Measurements from ENCODE around the gene SGCG. TPM values are rescaled to one million over a fixed set of nuclear protein-coding genes. Genes with fewer than 3 reads are reported as not detected.
"Not testable (repeated sequence)": the region's sequence is repeated elsewhere in the genome, so short reads cannot be mapped to it uniquely, and the experiment has no call there.

SGCG gene
- total and polyA plus RNA-seq, 3 experiments from 2014 or later: not detected

GRCh38 chr13:23243066-23243465 lies 62.3 kb downstream of the SGCG start:
- CTCF ChIA-PET: no interaction called here
- Histone ChIP-seq H3K4me3 (ENCODE audit: low read length) (no peak overlapping the region), H3K27me3 (ENCODE audit: insufficient read depth, low read length, poor library complexity, severe bottlenecking) (no peaks in the 10 kb centered on the region), H3K36me3 (ENCODE audit: insufficient read depth, low read length) (no peaks in the 10 kb centered on the region), H3K9me3 (ENCODE audit: low read length) (no peaks in the 10 kb centered on the region), H3K4me1 (ENCODE audit: insufficient read depth, low read length) (no peaks in the 10 kb centered on the region), H3K27ac (ENCODE audit: low read depth, low read length) (no peak overlapping the region)
- POLR2A ChIA-PET: no interaction called here
- H3K9me3 Mint-ChIP-seq: no peaks in the 10 kb centered on the region
- no peak overlapping the region for H3K27ac Mint-ChIP-seq
- no peaks in the 10 kb centered on the region for H3K36me3 Mint-ChIP-seq
- peaks cover 2 to 8% of the 10 kb centered on the region in 2 donors for H3K27me3 Mint-ChIP-seq
- H3K4me1 Mint-ChIP-seq: no peaks in the 10 kb centered on the region
- no peak for DNase-seq
- H3K4me3 Mint-ChIP-seq: no peak overlapping the region

- POLR2A ChIA-PET; H3K4me1 ChIP-seq (ENCODE audit: insufficient read depth, low read length); H3K36me3 Mint-ChIP-seq; H3K27ac Mint-ChIP-seq; H3K9me3 ChIP-seq (ENCODE audit: low read length); H3K36me3 ChIP-seq (ENCODE audit: insufficient read depth, low read length); H3K27ac ChIP-seq (ENCODE audit: low read depth, low read length); H3K4me3 ChIP-seq (ENCODE audit: low read length); H3K27me3 ChIP-seq (ENCODE audit: insufficient read depth, low read length, poor library complexity, severe bottlenecking); H3K9me3 Mint-ChIP-seq; CTCF ChIA-PET; H3K4me1 Mint-ChIP-seq; DNase-seq; H3K27me3 Mint-ChIP-seq; H3K4me3 Mint-ChIP-seq: not testable (repeated sequence)
These were observed 67.6 kb downstream of the SGCG start for GRCh38 chr13:23248410-23248809.

- H3K27me3 Mint-ChIP-seq: peaks cover 9 to 35% of the 10 kb centered on the region in 2 donors
- no peak overlapping the region for H3K4me3 Mint-ChIP-seq
- H3K27ac Mint-ChIP-seq: no peak overlapping the region
- CTCF ChIA-PET: no interaction called here
- POLR2A ChIA-PET: no interaction called here
- Histone ChIP-seq H3K4me3 (ENCODE audit: low read length) (no peak overlapping the region), H3K4me1 (ENCODE audit: insufficient read depth, low read length) (no peaks in the 10 kb centered on the region), H3K27ac (ENCODE audit: low read depth, low read length) (no peak overlapping the region), H3K9me3 (ENCODE audit: low read length) (no peaks in the 10 kb centered on the region), H3K36me3 (ENCODE audit: insufficient read depth, low read length) (no peaks in the 10 kb centered on the region), H3K27me3 (ENCODE audit: insufficient read depth, low read length, poor library complexity, severe bottlenecking) (no peaks in the 10 kb centered on the region)
- DNase-seq: no peak
- H3K36me3 Mint-ChIP-seq: no peaks in the 10 kb centered on the region
- peaks cover 4 to 11% (median 6%) of the 10 kb centered on the region in 5 donors for H3K9me3 Mint-ChIP-seq
- H3K4me1 Mint-ChIP-seq: no peaks in the 10 kb centered on the region
These were observed 73.7 kb downstream of the SGCG start for GRCh38 chr13:23254506-23254905.

- no peaks in the 10 kb centered on the region for H3K36me3 ChIP-seq (ENCODE audit: insufficient read depth, low read length)
- no peak for DNase-seq
- ChIA-PET POLR2A (no interaction called here), CTCF (no interaction called here)
- peaks cover 0 to 2% (median 0%) of the 10 kb centered on the region in 5 donors for H3K9me3 Mint-ChIP-seq
- H3K4me3 Mint-ChIP-seq: no peak overlapping the region
- no peaks in the 10 kb centered on the region for H3K4me1 ChIP-seq (ENCODE audit: insufficient read depth, low read length)
- H3K27ac ChIP-seq (ENCODE audit: low read depth, low read length): no peak overlapping the region
- no peak overlapping the region for H3K27ac Mint-ChIP-seq
- H3K4me1 Mint-ChIP-seq: no peaks in the 10 kb centered on the region
- no peaks in the 10 kb centered on the region for H3K27me3 ChIP-seq (ENCODE audit: insufficient read depth, low read length, poor library complexity, severe bottlenecking)
- H3K36me3 Mint-ChIP-seq: no peaks in the 10 kb centered on the region
- no peaks in the 10 kb centered on the region for H3K9me3 ChIP-seq (ENCODE audit: low read length)
- H3K27me3 Mint-ChIP-seq: peaks cover 3 to 12% of the 10 kb centered on the region in 2 donors
- H3K4me3 ChIP-seq (ENCODE audit: low read length): no peak overlapping the region
These were observed 86.8 kb downstream of the SGCG start for GRCh38 chr13:23267571-23267970.

- Histone ChIP-seq H3K27ac (ENCODE audit: low read depth, low read length) (no peak overlapping the region), H3K4me3 (ENCODE audit: low read length) (no peak overlapping the region), H3K36me3 (ENCODE audit: insufficient read depth, low read length) (no peaks in the 10 kb centered on the region), H3K4me1 (ENCODE audit: insufficient read depth, low read length) (no peaks in the 10 kb centered on the region), H3K9me3 (ENCODE audit: low read length) (no peaks in the 10 kb centered on the region), H3K27me3 (ENCODE audit: insufficient read depth, low read length, poor library complexity, severe bottlenecking) (no peaks in the 10 kb centered on the region)
- Mint-ChIP-seq H3K4me1 (no peaks in the 10 kb centered on the region), H3K27ac (no peak overlapping the region), H3K9me3 (no peaks in the 10 kb centered on the region), H3K27me3 (peaks cover 2 to 8% of the 10 kb centered on the region in 2 donors), H3K36me3 (no peaks in the 10 kb centered on the region), H3K4me3 (no peak overlapping the region)
- ChIA-PET POLR2A (no interaction called here), CTCF (no interaction called here)
- no peak for DNase-seq
These were observed 87.7 kb downstream of the SGCG start for GRCh38 chr13:23268441-23268840.

GRCh38 chr13:23271331-23271730 lies 90.6 kb downstream of the SGCG start:
- no peaks in the 10 kb centered on the region for H3K9me3 Mint-ChIP-seq
- POLR2A ChIA-PET: no interaction called here
- no peaks in the 10 kb centered on the region for H3K9me3 ChIP-seq (ENCODE audit: low read length)

GRCh38 chr13:23273498-23273897 lies 92.7 kb downstream of the SGCG start:
- POLR2A ChIA-PET: no interaction called here

More at GRCh38 chr13:23271331-23271730, 90.6 kb downstream of the SGCG start:
- Mint-ChIP-seq H3K4me3 (no peak overlapping the region), H3K36me3 (no peaks in the 10 kb centered on the region), H3K27me3 (peaks cover 0 to 2% of the 10 kb centered on the region in 2 donors), H3K27ac (no peak overlapping the region), H3K4me1 (no peaks in the 10 kb centered on the region)
- Histone ChIP-seq H3K27me3 (ENCODE audit: insufficient read depth, low read length, poor library complexity, severe bottlenecking) (no peaks in the 10 kb centered on the region), H3K4me1 (ENCODE audit: insufficient read depth, low read length) (no peaks in the 10 kb centered on the region), H3K27ac (ENCODE audit: low read depth, low read length) (no peak overlapping the region), H3K36me3 (ENCODE audit: insufficient read depth, low read length) (no peaks in the 10 kb centered on the region), H3K4me3 (ENCODE audit: low read length) (no peak overlapping the region)
- no peak for DNase-seq
- CTCF ChIA-PET: no interaction called here

GRCh38 chr13:23279321-23279720 lies 98.5 kb downstream of the SGCG start:
- no peaks in the 10 kb centered on the region for H3K27me3 ChIP-seq (ENCODE audit: insufficient read depth, low read length, poor library complexity, severe bottlenecking)
- no peaks in the 10 kb centered on the region for H3K9me3 ChIP-seq (ENCODE audit: low read length)
- Mint-ChIP-seq H3K27me3 (peaks cover 6 to 18% of the 10 kb centered on the region in 2 donors), H3K4me3 (no peak overlapping the region), H3K27ac (no peak overlapping the region), H3K9me3 (peaks cover 0 to 2% (median 2%) of the 10 kb centered on the region in 5 donors), H3K4me1 (no peaks in the 10 kb centered on the region), H3K36me3 (no peaks in the 10 kb centered on the region)
- ChIA-PET POLR2A (no interaction called here), CTCF (no interaction called here)
- DNase-seq: no peak
- no peak overlapping the region for H3K27ac ChIP-seq (ENCODE audit: low read depth, low read length)
- H3K4me1 ChIP-seq (ENCODE audit: insufficient read depth, low read length): no peaks in the 10 kb centered on the region
- no peaks in the 10 kb centered on the region for H3K36me3 ChIP-seq (ENCODE audit: insufficient read depth, low read length)
- no peak overlapping the region for H3K4me3 ChIP-seq (ENCODE audit: low read length)

More at GRCh38 chr13:23273498-23273897, 92.7 kb downstream of the SGCG start:
- no peak overlapping the region for H3K27ac Mint-ChIP-seq
- DNase-seq: no peak
- Histone ChIP-seq H3K9me3 (ENCODE audit: low read length) (no peaks in the 10 kb centered on the region), H3K27ac (ENCODE audit: low read depth, low read length) (no peak overlapping the region), H3K36me3 (ENCODE audit: insufficient read depth, low read length) (no peaks in the 10 kb centered on the region), H3K27me3 (ENCODE audit: insufficient read depth, low read length, poor library complexity, severe bottlenecking) (no peaks in the 10 kb centered on the region), H3K4me3 (ENCODE audit: low read length) (no peak overlapping the region), H3K4me1 (ENCODE audit: insufficient read depth, low read length) (no peaks in the 10 kb centered on the region)
- no peaks in the 10 kb centered on the region for H3K4me1 Mint-ChIP-seq
- peaks cover 0 to 2% of the 10 kb centered on the region in 2 donors for H3K27me3 Mint-ChIP-seq
- H3K36me3 Mint-ChIP-seq: no peaks in the 10 kb centered on the region
- CTCF ChIA-PET: no interaction called here
- H3K9me3 Mint-ChIP-seq: peaks cover 0 to 2% (median 0%) of the 10 kb centered on the region in 5 donors
- no peak overlapping the region for H3K4me3 Mint-ChIP-seq

- ChIA-PET POLR2A (no interaction called here), CTCF (no interaction called here)
- peaks cover 14 to 30% of the 10 kb centered on the region in 2 donors for H3K27me3 Mint-ChIP-seq
- no peak overlapping the region for H3K27ac Mint-ChIP-seq
- Histone ChIP-seq H3K27me3 (ENCODE audit: insufficient read depth, low read length, poor library complexity, severe bottlenecking) (no peaks in the 10 kb centered on the region), H3K4me1 (ENCODE audit: insufficient read depth, low read length) (no peaks in the 10 kb centered on the region), H3K36me3 (ENCODE audit: insufficient read depth, low read length) (no peaks in the 10 kb centered on the region), H3K27ac (ENCODE audit: low read depth, low read length) (no peak overlapping the region), H3K4me3 (ENCODE audit: low read length) (no peak overlapping the region), H3K9me3 (ENCODE audit: low read length) (no peaks in the 10 kb centered on the region)
- no peak for DNase-seq
- H3K4me3 Mint-ChIP-seq: no peak overlapping the region
- H3K4me1 Mint-ChIP-seq: no peaks in the 10 kb centered on the region
- H3K36me3 Mint-ChIP-seq: no peaks in the 10 kb centered on the region
- peaks cover 0 to 1% (median 0%) of the 10 kb centered on the region in 5 donors for H3K9me3 Mint-ChIP-seq
These were observed 107.8 kb downstream of the SGCG start for GRCh38 chr13:23288564-23288963.

Measured in CD8-positive, alpha-beta memory T cell (primary cell).